ENCODE measurements around the gene LRRC25.

DNA sequence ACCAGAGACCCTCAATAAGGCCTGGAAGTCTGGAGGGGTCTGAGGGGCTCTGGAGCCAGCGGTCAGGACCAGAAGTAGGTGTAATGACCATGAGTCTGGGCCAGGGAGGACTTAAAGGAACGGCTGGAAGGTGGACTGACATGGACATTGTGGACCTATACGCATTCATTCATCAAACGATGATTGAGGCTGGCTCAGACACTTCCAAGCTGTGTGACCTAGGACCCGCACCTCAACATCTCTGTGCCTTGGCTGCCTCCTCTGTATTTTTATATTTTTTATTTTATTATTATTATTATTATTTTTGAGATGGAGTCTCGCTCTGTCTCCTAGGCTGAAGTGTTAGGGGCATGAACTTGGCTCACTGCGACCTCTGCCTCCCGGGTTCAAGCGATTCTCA, 9.3 kb upstream of the LRRC25 start:
- TF ChIP-seq RCOR1 (IDR thresholded peaks at IDR 0.05; ENCODE audit: low read depth, low read length) (no peak), BCL3 (IDR thresholded peaks at IDR 0.05) (no peak), CHD2 (IDR thresholded peaks at IDR 0.05; ENCODE audit: low read length, partially characterized antibody) (no peak), MAZ (IDR thresholded peaks at IDR 0.05; ENCODE audit: borderline replicate concordance, low read depth, low read length) (no peak)

Measured in A549 (cell line).